ENCODE measurements around the gene ADGRA1. TPM values are rescaled to one million over a fixed set of nuclear protein-coding genes. Genes with fewer than 3 reads are reported as not detected.
A peak's percentile ranks its signal among the peaks of the same experiment; 100 is the strongest.
"Not testable (repeated sequence)": the region's sequence is repeated elsewhere in the genome, so short reads cannot be mapped to it uniquely, and the experiment has no call there.

Gene ADGRA1
- total RNA-seq, 1 donor from 2014 or later = not detected

DNA sequence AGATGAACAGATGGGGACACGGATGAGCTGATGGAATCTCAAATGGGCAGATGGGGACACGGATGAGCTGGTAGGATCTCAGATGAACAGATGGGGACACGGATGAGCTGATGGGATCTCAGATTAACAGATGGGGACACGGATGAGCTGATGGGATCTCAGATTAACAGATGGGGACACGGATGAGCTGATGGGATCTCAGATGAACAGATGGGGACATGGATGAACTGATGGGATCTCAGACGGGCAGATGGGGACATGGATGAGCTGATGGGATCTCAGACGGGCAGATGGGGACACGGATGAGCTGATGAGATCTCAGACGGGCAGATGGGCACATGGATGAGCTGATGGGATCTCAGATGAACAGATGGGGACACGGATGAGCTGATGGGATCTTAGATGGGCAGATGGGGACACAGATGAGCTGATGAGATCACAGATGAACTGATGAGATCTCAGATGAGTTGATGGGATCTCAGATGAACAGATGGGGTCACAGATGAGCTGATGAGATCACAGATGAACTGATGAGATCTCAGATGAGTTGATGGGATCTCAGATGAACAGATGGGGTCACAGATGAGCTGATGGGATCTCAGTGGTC is 34.1 kb upstream of the ADGRA1 start:
- intact Hi-C loops (cut with DNase I); DNase-seq; ATAC-seq (ENCODE audit: poor library complexity): not testable (repeated sequence)

DNA sequence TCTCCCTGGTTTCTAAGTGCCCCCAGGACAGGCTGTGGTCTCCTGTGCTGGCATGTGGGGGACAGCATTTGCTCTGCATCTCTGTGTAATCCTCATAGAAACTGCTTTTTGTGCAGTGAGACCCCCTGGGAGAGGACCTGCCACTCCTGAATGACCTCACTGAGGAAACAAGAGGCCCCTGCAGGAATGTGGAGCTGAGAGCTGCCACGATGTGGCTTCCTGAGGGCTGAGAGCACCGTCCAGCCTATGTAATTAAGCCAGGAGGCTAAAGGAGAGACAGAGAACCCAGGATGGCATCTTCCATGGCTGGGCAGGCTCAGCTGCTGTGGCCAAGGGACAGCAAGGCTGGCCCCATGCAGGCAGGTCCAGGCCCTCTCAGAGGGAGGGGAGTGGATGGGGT is 32.3 kb upstream of the ADGRA1 start:
- intact Hi-C loops (cut with DNase I) = no loop called here
- no peak for ATAC-seq (ENCODE audit: poor library complexity)
- no peak for DNase-seq

DNA sequence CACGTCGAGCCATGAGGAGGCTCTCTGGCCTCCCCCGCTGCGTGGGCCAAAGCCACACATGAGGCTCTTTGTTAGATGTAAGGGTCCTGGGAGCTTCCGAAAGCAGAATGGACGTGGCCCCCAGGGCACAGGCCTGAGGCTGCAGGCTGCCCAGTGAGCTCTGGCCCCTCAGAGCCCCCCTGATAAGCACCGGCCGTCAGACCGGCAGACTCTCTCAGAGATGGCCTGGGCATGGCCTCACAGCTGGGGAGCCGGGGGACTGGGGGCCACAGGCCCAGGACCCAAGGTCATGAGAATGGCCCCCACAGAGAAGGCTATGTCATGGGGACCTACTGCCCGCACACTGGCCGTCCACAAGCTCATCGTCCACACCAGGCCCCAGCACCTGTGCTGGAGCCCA is 31.7 kb upstream of the ADGRA1 start:
- intact Hi-C loops (cut with DNase I) = no loop called here
- ATAC-seq (ENCODE audit: poor library complexity) (no peak), DNase-seq (no peak)

DNA sequence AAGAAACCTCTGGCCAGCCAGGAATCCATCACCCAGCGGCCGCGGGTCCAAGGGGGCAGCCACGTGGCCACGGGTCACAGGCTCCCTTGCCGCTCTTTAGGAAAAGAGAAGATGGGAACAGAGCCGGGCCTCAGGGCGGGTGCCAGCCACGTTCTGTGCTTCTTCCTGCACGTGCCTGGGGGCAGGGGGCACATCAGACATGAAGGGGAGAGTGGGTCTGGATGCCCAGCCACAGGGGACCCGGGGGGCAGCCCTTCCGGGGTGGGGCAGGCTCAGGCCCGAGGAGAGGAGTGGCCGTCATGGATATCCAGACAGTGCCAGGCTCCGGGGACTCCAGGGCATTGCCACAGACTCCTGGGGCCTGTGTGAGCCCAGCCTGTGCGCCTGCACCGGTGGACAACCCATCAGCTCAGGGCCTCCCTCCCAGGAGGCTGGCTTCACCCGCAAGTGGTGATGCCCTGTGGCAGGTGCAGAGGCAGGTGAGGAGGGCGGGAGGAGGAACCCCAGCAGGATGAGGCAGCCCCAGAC is 31.0 kb upstream of the ADGRA1 start:
- no peak for ATAC-seq (ENCODE audit: poor library complexity)
- no peak for DNase-seq
- intact Hi-C loops (cut with DNase I) = no loop called here

DNA sequence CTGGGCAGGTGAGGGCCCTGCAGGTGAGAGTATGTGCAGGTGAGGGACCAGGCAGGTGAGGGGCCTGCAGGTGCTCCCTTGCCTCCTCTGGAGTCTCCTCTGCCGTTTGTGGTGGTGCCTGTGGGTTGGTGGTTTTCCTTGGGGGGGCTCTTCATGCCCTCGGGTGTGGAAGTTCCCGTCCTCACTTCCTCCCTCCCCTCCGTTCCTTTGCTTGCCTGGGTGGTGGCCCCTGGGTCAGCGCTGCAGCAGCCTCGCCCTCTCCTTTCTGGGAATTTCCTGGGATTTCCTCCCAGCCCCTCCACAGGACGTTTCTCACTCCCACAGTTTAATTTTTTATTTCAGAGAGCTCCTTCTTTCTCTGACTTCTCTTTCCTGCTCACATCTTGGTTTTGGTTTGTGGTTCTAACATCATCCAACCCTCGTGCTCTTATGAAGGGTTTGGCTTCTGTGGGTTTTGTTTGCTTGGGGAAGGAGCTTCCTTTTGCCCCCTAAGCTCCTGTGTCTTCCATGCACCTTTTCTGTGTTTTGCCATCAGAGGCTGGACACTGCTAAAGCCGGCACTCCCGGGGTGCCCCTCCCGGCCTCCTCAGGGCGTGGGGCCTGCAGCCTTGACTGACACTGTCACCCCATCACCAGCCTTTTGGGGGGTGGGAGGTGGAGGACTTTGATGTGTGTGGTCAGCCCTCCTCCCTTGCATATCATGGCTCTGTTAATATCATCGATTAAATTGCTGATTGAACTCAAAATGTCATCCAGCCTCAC is 29.2 kb upstream of the ADGRA1 start:
- ATAC-seq (ENCODE audit: poor library complexity) = no peak
- intact Hi-C loops (cut with DNase I) = no loop called here
- peak; percentile 10 for DNase-seq

DNA sequence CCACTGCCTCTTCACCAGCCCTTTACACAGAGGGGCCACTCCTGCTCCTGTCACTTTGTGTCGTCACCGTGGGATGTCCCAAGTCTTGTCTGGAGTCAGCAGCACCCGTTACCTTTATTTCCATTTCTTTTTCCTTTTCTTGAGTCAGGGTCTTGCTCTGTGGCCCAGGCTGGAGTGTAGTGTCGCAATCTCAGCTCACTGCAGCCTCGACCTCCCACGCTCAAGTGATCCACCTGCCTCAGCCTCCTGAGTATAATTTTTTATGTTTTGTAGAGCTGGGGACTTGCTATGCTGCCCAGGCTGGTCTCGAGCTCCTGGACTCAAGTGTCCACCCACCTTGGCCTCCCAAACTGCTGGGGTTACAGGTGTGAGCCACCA is 28.6 kb upstream of the ADGRA1 start:
- DNase-seq = no peak
- no peak for ATAC-seq (ENCODE audit: poor library complexity)
- intact Hi-C loops (cut with DNase I) = no loop called here

DNA sequence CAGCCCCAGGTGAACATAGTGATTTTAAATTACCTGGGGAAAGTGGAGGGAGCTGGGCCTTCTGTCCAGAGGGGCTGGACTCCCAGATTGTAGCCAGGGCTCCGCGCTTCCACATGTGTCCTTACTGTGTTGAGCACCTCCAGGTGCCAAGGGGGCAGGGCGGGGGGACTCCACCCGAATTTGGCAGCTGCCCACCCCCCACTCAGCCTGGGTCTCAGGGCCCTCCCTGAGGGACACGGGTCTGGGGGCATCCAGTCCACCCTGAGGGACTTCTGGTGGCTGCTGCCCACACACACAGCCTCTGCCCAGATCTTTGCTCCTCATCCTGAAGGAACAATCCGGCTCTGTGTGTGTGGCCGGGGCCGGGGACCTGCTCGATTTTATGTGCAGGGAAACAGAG is 28.2 kb upstream of the ADGRA1 start:
- ATAC-seq (ENCODE audit: poor library complexity) (no peak), DNase-seq (no peak)
- intact Hi-C loops (cut with DNase I) = no loop called here

DNA sequence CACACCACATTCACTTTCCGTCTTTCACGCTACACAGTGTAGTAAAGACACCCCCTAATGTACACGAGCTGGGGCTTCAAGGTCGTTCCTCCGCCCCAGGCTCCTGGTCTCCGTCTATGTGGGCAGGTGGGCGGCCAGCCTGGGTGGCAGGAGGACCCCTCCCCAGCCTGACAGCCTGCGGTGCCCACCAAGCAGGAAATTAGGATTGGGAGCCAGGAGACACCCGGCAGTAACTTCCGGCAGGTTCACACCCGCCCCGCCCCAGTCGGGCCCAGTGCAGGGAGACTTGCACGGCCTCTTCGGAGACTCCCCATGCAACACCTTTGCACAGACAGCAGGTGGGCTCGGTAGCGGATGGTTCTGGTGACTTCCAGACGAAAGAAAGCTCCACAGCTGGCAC is 27.7 kb upstream of the ADGRA1 start:
- DNase-seq (no peak), ATAC-seq (ENCODE audit: poor library complexity) (no peak)
- intact Hi-C loops (cut with DNase I) = no loop called here

DNA sequence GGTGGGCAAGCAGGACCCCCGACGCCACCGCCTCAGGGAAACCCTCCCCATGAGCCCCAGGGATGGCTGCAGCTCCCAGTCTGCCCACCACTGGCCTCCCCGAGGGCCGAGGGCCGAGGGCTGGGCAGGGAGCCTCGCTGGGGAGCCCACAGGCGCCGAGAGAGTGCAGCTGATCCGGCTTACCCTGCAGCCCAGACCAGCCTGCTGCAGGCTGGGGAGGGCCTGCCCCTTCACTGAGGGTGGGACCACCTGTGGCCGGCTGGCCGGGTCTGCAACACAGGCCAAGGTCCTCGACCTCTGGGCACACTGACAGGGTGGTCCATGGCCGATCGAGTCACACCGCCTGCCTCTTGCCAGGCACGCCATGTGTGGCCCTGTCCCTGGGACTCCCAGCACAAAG is 27.3 kb upstream of the ADGRA1 start:
- intact Hi-C loops (cut with DNase I) = no loop called here
- DNase-seq (no peak), ATAC-seq (ENCODE audit: poor library complexity) (no peak)

DNA sequence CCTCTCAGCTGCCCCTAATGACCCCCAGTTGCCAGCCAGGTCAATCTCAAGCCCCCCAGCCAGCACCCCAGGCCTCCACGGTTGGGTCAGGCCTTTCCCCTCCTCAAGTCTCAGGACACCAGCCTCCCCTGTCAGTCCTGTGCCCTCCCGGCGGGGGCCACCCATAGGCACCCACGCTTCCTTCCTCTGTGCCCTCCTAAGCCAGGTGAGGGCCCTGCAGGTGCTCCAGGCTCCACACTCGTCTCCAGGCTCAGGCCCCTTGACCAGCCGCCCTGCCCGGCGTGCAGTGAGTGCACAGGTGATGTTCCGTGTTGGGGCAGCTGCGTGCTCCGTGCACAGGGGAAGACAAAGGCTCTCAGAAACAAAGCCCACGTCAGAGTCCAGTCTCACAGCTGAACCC is 26.8 kb upstream of the ADGRA1 start:
- no peak for ATAC-seq (ENCODE audit: poor library complexity)
- no peak for DNase-seq
- intact Hi-C loops (cut with DNase I) = no loop called here

DNA sequence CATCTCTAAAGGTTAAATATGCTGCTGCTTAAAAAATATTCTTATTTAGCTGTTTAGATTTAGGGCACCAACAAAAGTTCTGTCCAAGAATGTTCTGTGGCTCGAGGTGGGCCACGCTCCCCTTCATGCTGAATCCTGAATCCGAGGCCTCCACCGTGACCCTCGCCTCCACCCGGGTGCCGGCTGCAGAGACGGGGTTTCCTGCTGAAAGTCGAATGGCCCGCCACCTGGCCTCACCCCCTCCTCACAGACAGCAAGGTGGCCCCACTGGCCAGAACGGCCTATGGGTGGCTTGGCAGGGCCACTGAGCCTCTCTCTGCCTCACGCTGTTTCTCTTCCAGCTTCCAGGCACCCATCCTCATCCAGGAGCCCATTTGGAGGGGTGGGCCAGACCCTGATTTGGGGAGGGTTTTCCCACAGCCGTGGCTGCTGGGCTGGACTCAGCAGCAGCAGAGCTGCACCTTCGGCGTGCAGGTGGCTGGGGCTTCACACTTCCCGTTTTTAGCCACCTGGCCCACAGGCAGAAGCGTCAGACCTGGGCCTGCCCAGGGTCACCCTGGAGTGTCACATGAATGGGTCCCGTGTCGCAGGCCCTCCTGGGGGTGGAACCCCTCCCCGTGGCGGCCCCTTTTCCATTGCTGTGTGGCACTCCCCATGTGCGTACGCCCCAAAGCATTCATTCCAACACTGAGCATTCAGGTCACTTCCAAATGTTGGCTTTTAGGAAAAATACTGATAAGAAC is 26.3 kb upstream of the ADGRA1 start:
- ATAC-seq (ENCODE audit: poor library complexity) (no peak), DNase-seq (no peak)
- intact Hi-C loops (cut with DNase I) = no loop called here

DNA sequence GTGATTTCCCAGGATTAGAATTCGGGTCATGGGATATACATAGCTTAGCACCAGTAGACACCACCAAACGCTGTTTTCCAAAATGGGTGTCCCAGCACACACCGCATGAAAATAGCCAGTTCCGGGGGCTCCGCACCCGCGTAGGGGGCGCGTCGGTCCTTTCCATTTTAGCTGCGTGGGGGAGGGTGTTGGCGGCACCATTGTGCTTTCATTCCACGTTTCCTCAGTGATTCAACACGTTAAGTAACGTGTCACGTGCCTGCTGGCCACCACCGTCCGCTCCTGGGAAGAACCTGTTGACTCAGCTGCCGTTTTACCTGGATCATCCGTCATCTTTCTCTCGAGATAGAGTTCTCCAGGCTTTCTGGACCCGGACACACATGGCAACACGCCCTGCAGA is 25.6 kb upstream of the ADGRA1 start:
- no peak for ATAC-seq (ENCODE audit: poor library complexity)
- intact Hi-C loops (cut with DNase I) = no loop called here
- no peak for DNase-seq

DNA sequence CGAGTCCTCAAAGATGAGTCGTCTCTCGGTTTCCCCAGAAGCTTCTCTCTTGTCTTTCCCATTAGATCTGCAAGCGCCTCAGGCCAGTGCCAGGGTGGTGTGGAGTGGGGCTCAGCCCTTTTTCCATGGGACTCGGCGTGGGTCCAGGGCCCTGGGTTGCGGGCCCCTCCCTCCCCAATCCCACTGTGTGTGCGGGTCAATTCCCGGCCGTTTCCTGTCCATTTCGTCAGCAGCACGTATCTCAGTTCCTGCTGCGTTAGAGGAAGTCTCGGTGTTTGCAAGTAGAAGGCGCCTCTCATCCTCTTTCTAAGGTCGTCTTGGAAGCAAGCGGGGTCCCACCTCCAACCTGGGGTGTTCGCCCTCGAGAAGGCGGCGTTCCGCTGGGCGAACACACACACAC is 25.1 kb upstream of the ADGRA1 start:
- DNase-seq (no peak), ATAC-seq (ENCODE audit: poor library complexity) (no peak)
- intact Hi-C loops (cut with DNase I) = no loop called here

DNA sequence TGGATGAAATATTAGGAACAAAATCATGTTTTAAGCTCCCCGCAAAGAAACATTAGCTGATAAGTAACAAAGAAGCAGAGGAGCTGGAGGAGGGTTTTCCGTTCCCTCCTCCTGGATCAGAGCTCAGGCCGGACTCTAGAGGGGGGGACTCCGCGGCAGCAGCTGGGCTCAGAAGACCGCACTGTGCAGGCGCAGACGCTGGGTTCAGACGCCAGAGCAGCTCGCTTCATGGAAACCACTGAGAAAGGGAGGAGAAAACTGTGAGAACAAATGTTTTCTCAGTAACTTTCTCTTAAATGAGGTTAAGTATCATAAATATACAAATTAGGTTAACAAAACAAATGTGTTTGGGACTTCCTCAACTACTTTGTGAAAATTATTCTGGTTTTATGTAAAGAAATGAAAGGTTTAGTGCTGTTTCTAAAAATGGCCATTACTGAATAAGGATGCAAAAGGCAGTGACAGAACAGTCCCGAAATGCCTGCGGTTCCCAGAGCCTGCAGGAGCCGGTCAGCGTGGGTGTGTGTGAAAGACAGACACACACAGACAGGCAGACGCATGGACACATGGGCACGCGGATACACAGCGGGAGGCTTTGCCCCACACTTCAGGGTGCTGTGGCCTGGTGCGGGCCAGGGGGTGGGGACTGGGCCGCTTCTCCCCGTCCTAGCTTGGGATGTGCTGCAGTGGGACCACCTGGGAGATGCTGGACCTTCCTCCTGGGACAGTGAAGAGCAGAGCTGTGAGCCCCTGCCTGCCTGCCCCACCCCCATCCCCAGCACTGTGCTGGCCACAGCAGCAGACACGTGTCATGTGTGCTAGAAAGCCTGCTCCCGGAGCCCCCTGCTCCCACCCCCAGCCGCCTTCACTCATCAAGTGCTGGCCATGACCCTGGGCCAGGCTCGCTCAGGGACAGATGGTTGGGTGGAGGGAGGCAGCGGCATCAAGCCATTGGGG is 20.3 kb upstream of the ADGRA1 start:
- DNase-seq = no peak
- ATAC-seq (ENCODE audit: poor library complexity) = no peak
- intact Hi-C loops (cut with DNase I) = no loop called here

DNA sequence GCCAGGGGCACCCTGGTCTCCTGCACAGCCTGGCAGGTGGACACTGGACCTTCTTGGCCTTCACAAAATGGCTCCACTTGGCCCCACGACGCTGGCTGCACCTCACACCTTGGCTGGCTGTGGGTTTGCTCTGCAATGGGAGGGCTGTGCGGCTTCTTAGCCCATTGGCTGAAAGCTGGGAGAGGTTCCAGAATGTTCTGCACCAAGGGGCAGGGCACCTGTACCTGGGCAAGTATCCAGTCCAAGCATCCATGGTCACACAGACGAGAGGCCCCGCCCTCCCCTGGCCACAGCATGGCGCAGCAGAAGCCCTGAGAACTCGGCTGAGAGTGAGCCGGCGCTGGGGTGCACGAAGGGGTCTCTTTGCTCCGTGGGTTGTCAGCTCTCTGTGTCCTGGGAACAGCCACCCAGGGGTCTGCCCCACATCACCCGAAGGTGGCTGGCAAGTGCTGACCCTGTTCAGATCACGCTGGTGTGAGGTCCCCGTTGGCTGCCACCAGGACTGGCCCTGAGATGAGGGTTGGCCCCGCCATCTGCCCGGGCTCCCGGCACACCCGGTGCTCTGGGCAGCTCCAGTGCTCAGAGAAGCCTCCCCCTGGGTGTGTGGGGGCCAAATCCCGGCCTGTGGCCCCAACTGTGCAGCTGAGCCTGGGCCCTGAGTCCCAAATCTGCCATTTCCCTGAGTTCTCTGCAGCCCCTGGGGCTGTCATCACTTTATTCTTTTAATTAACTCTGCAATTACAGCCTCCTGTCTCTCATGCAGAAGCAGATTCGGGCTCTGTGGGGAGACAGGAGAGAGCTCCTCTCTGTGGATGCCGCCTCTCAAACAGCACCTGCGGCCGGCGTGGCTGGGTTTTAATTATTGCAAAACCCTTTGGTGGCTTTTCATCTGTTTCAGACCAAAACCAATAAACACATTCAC is 19.4 kb upstream of the ADGRA1 start:
- ATAC-seq (ENCODE audit: poor library complexity) (no peak), DNase-seq (no peak)
- intact Hi-C loops (cut with DNase I) = no loop called here

DNA sequence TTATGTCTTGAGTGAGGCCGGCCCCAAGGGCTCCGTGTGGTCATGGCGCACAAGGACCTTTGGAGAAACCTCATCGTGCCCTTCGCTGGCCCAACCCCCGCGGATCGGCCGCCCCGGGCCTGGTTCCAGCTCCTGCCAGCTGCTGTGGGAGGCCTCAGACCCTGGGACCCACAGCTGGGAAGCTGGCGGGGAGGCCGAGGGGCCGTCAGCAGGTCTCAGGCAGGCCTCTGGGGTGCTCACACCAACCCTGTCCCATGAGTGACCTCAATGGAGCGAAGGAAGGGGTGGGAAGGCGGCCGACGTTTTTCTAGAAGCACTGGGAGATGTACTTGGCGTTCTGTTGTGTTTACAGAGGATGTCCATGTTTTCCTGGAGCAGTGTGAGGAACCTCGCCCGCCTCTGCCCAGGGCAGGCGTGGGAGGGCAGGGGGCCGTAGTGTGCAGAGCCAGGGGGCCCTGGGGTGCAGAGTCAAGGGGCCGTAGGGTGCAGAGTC is 18.6 kb upstream of the ADGRA1 start:
- DNase-seq (no peak), ATAC-seq (ENCODE audit: poor library complexity) (no peak)
- intact Hi-C loops (cut with DNase I) = no loop called here

DNA sequence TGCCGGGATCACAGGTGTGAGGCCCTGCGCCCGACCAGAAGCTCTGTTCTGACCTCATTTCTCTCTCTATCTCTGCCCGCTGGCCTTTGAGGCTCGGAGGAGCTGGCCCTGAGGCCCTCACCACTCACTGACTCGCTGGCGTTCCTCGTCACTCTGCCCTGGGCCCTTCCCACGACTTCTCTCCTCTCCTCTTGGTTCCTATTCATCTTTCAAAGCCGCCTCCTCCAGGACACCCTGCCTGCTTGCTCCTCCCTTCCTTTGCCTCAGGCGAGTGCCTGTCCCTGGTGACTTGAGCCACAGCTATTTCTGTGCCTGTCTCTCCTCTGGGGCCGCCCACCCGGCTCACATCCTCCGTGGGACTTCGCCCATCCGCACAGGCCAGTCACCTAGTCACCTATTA is 17.3 kb upstream of the ADGRA1 start:
- intact Hi-C loops (cut with DNase I) = no loop called here
- ATAC-seq (ENCODE audit: poor library complexity) = no peak
- no peak for DNase-seq

DNA sequence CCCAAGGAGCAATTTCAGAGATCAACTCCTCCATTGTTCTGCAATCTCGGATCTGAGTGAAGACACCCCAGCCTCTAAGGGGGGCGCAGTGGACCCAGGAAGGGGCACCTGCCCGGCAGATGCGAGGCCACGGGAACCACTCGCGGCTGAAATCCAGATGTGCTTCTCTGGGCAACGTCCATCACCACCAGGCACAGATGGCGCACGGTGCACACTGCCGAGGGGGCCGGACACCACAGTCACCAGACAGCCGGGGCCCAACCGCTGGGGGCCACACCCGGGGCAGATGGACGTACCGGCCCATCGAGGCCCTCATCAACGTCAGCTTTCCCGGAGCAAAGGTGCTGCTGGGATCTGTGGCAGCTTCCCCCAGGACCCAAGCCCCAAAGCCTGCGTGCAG is 16.9 kb upstream of the ADGRA1 start:
- no peak for ATAC-seq (ENCODE audit: poor library complexity)
- DNase-seq = no peak
- intact Hi-C loops (cut with DNase I) = no loop called here

Measured in Right ventricle myocardium superior (tissue), 1 donor.